H1 (cell line): ENCODE measurements around the gene ERICH3. TPM values are rescaled to one million over a fixed set of nuclear protein-coding genes. Genes with fewer than 3 reads are reported as not detected.

ENCODE experiments used
- ASH2L ChIP-seq: fragments of 200-600, 300-600 bp; sonication (generic); IDR thresholded peaks from one replicate; pipeline ENCODE4 v1.7.1; 2017; ENCODE audit warnings: low read length
- HDAC6 ChIP-seq: IDR thresholded peaks from one replicate; pipeline ENCODE4 v1.7.1; 2012; ENCODE audit warnings: low read depth, mild to moderate bottlenecking, inconsistent platforms, low read length, moderate library complexity
- JUN ChIP-seq: IDR thresholded peaks from 2 replicates; pipeline ENCODE4 v1.6.1; 2011; ENCODE audit warnings: low read depth, mild to moderate bottlenecking, improper control_type of control experiment, low read length
- NANOG ChIP-seq: IDR thresholded peaks from 2 replicates; pipeline ENCODE4 v1.6.1; 2011; ENCODE audit warnings: low read length, low read depth, mild to moderate bottlenecking, inconsistent platforms; ENCODE audit not compliant: insufficient read depth, poor library complexity, severe bottlenecking
- TCF12 ChIP-seq: IDR thresholded peaks from 2 replicates; pipeline ENCODE4 v1.6.1; 2011; ENCODE audit warnings: low read depth, mild to moderate bottlenecking, low read length
- polyA plus RNA-seq, 7 experiments: library from polyadenylated mRNA; depleted of rRNA in 3 of 7; stranded (reverse) in 5 of 7; unstranded in 2 of 7; fragments of >200 nt in 5 of 7; fragments of 200-250 nt in 2 of 7; gene quantifications; 1 replicate in 5 of 7; 2 replicates in 1 of 7; 4 replicates in 1 of 7; pipeline versions ENCODE4 v1.2.1 to v1.2.3, GENCODE V29; 2011 to 2013; ENCODE audit warnings: missing spikeins in 2 of 7, mixed read lengths in 2 of 7
- total RNA-seq: library from RNA; stranded (reverse); fragmentation: NEBNext Ultra II Directional; extraction: Animal tissue kit (Norgen Biotek cat#: 25700); gene quantifications from 2 replicates; pipeline ENCODE4 v1.2.1, GENCODE V29; 2021
- TF ChIP-seq, protein P1 (sequence below): fragments of 300-600 bp; sonication (generic); IDR thresholded peaks from 2 replicates; pipeline ENCODE4 v1.7.1; 2012; ENCODE audit warnings: low read length, moderate library complexity, mild to moderate bottlenecking, inconsistent platforms; ENCODE audit not compliant: insufficient replicate concordance

Gene ERICH3
- total and polyA plus RNA-seq, 2 of the 8 experiments (the other 6 are each of a cell fraction or from before 2014, with no cell fraction given), result 0.02 TPM; not detected in 1

DNA sequence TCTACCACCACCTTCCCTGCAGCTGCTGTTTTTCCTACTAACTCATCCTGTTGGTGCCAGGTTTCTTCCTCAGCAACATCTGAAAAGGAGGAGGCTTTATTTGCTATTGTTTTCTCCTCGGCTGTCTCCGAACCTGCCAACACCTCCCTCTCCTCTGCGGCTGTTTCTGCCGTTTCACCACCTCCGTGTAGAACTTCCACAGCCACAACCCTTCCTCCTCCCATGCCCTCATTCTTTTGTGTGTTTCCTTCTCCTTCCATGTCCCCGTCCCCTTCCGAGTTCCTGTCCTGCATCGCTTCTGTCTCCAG lies 102.1 kb downstream of the ERICH3 start (continued):
- TF ChIP-seq, protein P1, sequence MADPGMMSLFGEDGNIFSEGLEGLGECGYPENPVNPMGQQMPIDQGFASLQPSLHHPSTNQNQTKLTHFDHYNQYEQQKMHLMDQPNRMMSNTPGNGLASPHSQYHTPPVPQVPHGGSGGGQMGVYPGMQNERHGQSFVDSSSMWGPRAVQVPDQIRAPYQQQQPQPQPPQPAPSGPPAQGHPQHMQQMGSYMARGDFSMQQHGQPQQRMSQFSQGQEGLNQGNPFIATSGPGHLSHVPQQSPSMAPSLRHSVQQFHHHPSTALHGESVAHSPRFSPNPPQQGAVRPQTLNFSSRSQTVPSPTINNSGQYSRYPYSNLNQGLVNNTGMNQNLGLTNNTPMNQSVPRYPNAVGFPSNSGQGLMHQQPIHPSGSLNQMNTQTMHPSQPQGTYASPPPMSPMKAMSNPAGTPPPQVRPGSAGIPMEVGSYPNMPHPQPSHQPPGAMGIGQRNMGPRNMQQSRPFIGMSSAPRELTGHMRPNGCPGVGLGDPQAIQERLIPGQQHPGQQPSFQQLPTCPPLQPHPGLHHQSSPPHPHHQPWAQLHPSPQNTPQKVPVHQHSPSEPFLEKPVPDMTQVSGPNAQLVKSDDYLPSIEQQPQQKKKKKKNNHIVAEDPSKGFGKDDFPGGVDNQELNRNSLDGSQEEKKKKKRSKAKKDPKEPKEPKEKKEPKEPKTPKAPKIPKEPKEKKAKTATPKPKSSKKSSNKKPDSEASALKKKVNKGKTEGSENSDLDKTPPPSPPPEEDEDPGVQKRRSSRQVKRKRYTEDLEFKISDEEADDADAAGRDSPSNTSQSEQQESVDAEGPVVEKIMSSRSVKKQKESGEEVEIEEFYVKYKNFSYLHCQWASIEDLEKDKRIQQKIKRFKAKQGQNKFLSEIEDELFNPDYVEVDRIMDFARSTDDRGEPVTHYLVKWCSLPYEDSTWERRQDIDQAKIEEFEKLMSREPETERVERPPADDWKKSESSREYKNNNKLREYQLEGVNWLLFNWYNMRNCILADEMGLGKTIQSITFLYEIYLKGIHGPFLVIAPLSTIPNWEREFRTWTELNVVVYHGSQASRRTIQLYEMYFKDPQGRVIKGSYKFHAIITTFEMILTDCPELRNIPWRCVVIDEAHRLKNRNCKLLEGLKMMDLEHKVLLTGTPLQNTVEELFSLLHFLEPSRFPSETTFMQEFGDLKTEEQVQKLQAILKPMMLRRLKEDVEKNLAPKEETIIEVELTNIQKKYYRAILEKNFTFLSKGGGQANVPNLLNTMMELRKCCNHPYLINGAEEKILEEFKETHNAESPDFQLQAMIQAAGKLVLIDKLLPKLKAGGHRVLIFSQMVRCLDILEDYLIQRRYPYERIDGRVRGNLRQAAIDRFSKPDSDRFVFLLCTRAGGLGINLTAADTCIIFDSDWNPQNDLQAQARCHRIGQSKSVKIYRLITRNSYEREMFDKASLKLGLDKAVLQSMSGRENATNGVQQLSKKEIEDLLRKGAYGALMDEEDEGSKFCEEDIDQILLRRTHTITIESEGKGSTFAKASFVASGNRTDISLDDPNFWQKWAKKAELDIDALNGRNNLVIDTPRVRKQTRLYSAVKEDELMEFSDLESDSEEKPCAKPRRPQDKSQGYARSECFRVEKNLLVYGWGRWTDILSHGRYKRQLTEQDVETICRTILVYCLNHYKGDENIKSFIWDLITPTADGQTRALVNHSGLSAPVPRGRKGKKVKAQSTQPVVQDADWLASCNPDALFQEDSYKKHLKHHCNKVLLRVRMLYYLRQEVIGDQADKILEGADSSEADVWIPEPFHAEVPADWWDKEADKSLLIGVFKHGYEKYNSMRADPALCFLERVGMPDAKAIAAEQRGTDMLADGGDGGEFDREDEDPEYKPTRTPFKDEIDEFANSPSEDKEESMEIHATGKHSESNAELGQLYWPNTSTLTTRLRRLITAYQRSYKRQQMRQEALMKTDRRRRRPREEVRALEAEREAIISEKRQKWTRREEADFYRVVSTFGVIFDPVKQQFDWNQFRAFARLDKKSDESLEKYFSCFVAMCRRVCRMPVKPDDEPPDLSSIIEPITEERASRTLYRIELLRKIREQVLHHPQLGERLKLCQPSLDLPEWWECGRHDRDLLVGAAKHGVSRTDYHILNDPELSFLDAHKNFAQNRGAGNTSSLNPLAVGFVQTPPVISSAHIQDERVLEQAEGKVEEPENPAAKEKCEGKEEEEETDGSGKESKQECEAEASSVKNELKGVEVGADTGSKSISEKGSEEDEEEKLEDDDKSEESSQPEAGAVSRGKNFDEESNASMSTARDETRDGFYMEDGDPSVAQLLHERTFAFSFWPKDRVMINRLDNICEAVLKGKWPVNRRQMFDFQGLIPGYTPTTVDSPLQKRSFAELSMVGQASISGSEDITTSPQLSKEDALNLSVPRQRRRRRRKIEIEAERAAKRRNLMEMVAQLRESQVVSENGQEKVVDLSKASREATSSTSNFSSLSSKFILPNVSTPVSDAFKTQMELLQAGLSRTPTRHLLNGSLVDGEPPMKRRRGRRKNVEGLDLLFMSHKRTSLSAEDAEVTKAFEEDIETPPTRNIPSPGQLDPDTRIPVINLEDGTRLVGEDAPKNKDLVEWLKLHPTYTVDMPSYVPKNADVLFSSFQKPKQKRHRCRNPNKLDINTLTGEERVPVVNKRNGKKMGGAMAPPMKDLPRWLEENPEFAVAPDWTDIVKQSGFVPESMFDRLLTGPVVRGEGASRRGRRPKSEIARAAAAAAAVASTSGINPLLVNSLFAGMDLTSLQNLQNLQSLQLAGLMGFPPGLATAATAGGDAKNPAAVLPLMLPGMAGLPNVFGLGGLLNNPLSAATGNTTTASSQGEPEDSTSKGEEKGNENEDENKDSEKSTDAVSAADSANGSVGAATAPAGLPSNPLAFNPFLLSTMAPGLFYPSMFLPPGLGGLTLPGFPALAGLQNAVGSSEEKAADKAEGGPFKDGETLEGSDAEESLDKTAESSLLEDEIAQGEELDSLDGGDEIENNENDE, result no peak
- TF ChIP-seq HDAC6 (no peak), NANOG (no peak), ASH2L (no peak), JUN (no peak), TCF12 (no peak)
- TF ChIP-seq, all 59 proteins: peak for 0
